ENCODE measurements around the gene SLCO2A1. TPM values are rescaled to one million over a fixed set of nuclear protein-coding genes. Genes with fewer than 3 reads are reported as not detected.

Gene SLCO2A1
- total RNA-seq, 8 experiments from 2014 or later: 0.16 to 9.0 (median 1.5) TPM

GRCh38 chr3:134037168-134037567 is 7.4 kb upstream of the SLCO2A1 start:
- in situ Hi-C loops (cut with MboI; ENCODE audit: low pct_unique_long_range_greater_than_20kb in 2 of 9, low sequenced_read_pairs in 9 of 9, unreplicated experiment in 9 of 9): no loop called here
- no peak for ATAC-seq (replicated peaks in 6 of 8)
- Histone ChIP-seq H3K4me1 (replicated peaks in 1 of 2) (no peaks in the 10 kb centered on the region), H3K4me3 (no peak overlapping the region), H3K27ac (no peak overlapping the region)
- 87 to 100% methylated on average over 2 to 3 of the region's 5 CpGs; no CpG with 5 or more reads in 8 of the 10 experiments for WGBS, 10 experiments

DNA sequence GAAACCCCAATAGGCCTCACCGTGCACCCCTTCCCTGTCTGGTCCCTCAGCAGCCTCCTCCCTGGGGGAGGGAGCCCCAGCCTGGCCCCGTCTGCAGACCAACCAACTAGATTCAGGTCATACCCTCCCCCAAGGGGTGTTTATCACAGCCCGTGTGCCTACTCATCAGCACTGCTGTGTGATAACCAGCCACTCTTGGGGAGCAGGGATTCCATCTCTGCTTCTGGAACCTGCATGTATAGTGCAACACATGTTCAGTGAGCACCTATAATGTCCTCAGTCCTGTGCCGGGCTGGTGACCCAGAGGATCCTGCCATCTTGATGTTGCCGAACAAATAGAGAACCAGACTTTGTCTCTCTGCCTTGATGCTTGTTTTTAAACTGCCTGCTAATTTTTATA is 6.6 kb upstream of the SLCO2A1 start:
- no peak for ATAC-seq (replicated peaks in 6 of 8)
- H3K4me3 ChIP-seq: no peak overlapping the region
- WGBS, 10 experiments: 41 to 100% (median 83%) methylated on average over 1 to 4 of the region's 5 CpGs; no CpG with 5 or more reads in 2 of the 10 experiments
- in situ Hi-C loops (cut with MboI; ENCODE audit: low pct_unique_long_range_greater_than_20kb in 2 of 9, low sequenced_read_pairs in 9 of 9, unreplicated experiment in 9 of 9): no loop called here
- no peaks in the 10 kb centered on the region for H3K4me1 ChIP-seq (replicated peaks in 1 of 2)
- no peak overlapping the region for H3K27ac ChIP-seq

- in situ Hi-C loops (cut with MboI; ENCODE audit: low pct_unique_long_range_greater_than_20kb in 2 of 9, low sequenced_read_pairs in 9 of 9, unreplicated experiment in 9 of 9): no loop called here
- 60 to 100% (median 96%) methylated on average over 1 to 4 of the region's 8 CpGs; no CpG with 5 or more reads in 5 of the 10 experiments for WGBS, 10 experiments
Observed at GRCh38 chr3:134035836-134036235, 6.1 kb upstream of the SLCO2A1 start.

GRCh38 chr3:134034005-134034785 is 4.5 kb upstream of the SLCO2A1 start:
- in situ Hi-C loops (cut with MboI; ENCODE audit: low pct_unique_long_range_greater_than_20kb in 2 of 9, low sequenced_read_pairs in 9 of 9, unreplicated experiment in 9 of 9): no loop called here
- WGBS, 10 experiments: 40 to 100% (median 85%) methylated on average over 1 to 4 of the region's 6 CpGs; no CpG with 5 or more reads in 3 of the 10 experiments
- Histone ChIP-seq H3K4me3 (no peak overlapping the region), H3K4me1 (replicated peaks in 1 of 2) (no peaks in the 10 kb centered on the region), H3K27ac (no peak overlapping the region)
- ATAC-seq (replicated peaks in 6 of 8): peak in 1 of 8 experiments; percentile 16

More at GRCh38 chr3:134035836-134036235, 6.1 kb upstream of the SLCO2A1 start:
- Histone ChIP-seq H3K4me3 (no peak overlapping the region), H3K4me1 (replicated peaks in 1 of 2) (no peaks in the 10 kb centered on the region), H3K27ac (no peak overlapping the region)
- ATAC-seq (replicated peaks in 6 of 8): no peak

DNA sequence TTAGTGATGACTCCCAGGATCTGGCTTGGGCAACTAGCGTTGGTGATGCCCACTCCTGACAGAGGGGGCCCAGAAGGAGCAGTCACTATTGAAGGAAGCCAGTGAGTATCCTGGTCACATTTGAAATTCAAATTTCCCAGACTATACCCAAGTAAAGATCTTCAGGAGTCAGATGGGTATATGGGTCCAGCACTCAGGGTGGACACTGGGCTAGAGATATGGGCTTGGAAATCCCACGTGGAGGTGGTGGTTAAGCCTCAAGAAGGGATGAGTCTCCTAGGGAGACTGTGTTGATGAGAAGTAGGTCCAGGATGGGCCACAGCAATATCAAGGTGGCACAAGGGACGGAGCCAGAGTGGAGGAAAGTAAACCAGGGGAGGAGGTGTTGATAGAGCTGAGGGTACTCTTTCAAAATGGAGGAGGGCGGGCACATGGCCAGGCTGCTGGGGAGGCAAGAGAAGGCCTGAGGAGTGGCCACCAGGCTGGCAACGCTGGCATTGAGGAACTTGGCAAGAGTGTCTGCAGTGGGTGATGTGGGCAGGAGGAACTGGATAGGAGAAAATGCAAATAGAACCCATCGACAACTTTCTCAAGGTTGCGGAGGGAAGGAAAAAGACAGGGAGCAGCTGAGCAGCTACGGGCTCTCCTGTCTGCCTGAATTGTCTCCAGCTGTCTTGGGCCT is 3.7 kb upstream of the SLCO2A1 start:
- Histone ChIP-seq H3K4me1 (replicated peaks in 1 of 2) (peaks cover 0 to 4% of the 10 kb centered on the region in 2 donors), H3K27ac (no peak overlapping the region), H3K4me3 (no peak overlapping the region)
- in situ Hi-C loops (cut with MboI; ENCODE audit: low pct_unique_long_range_greater_than_20kb in 2 of 9, low sequenced_read_pairs in 9 of 9, unreplicated experiment in 9 of 9): no loop called here
- ATAC-seq (replicated peaks in 6 of 8): no peak
- 65 to 100% (median 92%) methylated on average over 1 to 5 of the region's 8 CpGs; no CpG with 5 or more reads in 2 of the 10 experiments for WGBS, 10 experiments

DNA sequence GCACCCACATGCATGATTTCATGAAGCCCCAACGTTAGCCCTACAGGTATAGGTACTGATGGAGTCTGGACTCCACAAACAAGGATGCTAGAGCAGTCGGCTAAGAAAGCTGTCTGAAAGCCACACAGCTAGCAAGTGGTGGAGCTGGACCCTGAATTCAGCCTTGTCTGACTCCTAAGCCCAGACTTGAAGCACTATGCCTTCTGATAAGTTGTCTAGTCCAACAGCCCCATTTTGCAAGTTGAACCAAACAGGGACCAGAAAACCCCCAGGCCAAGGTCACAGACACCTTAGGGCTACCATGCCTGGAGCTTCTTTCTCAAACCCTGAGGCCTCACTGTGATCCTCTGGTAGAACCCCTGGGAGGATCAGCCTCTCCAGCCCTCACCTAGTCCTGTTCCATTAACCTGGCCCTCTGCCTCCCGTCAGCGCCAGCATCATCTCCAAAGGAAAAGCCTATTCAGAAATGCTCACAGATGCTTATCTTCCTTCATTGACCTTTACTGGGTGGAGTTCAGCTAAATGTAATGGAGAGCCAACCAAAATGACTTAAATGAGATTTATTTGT is 1.7 kb upstream of the SLCO2A1 start:
- Histone ChIP-seq H3K27ac (no peak overlapping the region), H3K4me1 (replicated peaks in 1 of 2) (peaks cover 0 to 4% of the 10 kb centered on the region in 2 donors), H3K4me3 (no peak overlapping the region)
- in situ Hi-C loops (cut with MboI; ENCODE audit: low pct_unique_long_range_greater_than_20kb in 2 of 9, low sequenced_read_pairs in 9 of 9, unreplicated experiment in 9 of 9): no loop called here
- 70 to 100% (median 100%) methylated on average over 1 to 2 of the region's 4 CpGs; no CpG with 5 or more reads in 6 of the 10 experiments for WGBS, 10 experiments
- ATAC-seq (replicated peaks in 6 of 8): no peak

DNA sequence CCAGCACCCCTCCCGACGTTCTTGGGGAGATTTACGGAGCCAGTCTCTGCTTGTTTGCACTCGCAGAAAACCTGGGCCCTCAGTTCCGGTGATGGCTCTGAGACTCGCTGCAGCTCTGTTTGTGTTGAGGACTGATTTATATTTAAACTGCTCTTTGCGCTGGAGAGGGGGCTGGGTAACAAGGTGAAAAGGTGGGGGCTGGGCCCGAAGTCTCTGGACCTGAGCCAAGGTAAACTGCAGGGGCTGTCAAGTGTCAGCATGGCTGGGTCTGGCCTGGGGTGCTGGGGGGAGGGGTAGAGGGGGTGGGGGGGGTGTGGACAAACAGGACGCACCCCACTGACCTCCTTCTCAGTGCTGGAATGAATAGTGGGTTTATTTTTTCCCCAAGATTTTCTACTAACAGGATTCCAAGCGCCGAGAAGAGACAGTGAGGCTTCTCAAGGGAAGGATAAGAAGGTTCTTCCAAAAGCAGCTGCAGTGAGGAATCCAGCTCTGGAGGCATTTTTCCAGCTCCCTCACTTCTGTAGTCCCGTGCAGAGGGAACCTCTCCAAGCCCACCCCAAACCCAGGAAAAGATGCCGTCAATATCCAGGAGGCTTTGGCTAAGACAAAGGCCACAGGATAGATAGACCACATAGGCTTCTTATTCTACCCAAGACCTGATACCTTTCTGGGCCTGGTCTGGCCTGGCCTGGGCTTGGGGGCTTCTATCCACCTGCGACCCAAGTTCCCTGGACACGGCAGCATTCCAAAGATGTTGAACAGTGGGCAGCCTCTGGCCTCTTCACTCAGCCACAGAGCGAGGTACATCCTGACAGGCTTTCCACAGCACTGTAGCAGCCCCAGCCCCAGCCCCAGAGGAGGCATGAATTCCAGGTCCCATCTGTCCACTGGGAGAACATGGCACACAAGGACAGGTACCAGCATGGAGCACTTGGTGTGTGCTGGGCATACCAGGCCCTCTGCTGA is 938 bp upstream of the SLCO2A1 start:
- Histone ChIP-seq H3K27ac (no peak overlapping the region), H3K4me1 (replicated peaks in 1 of 2) (peaks cover 0 to 4% of the 10 kb centered on the region in 2 donors), H3K4me3 (peak overlapping the region; percentile 40 to 79 (median 44))
- 67 to 100% (median 81%) methylated on average over 1 to 2 of the region's 16 CpGs; no CpG with 5 or more reads in 6 of the 10 experiments for WGBS, 10 experiments
- in situ Hi-C loops (cut with MboI; ENCODE audit: low pct_unique_long_range_greater_than_20kb in 2 of 9, low sequenced_read_pairs in 9 of 9, unreplicated experiment in 9 of 9): no loop called here
- ATAC-seq (replicated peaks in 6 of 8): peak in 5 of 8 experiments; percentile 60 to 72 (median 63)

DNA sequence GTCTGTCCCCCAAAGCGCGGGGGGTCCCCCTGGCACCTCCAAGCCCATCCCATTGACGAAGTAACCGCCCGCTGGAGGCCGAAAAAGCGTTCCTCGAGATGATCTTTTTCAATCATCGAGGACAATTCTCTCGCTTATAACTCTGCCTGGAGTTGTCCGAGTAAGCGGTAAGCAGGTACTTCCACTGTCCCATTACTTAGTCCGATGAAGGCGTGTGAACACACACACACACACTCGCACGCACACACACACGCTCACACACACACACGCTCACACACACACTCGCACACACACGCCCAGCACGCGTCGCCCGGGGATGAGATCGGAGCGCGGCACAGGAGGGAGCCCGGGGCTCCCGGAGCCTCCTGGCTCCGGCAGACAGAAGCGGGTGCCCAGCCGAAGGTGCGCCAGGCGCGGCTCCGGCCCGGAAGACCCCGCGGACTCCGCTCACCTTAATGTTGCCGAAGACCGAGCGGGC is 430 bp downstream of the SLCO2A1 start:
- in situ Hi-C loops (cut with MboI; ENCODE audit: low pct_unique_long_range_greater_than_20kb in 2 of 9, low sequenced_read_pairs in 9 of 9, unreplicated experiment in 9 of 9): no loop called here
- 0 to 9% (median 2%) methylated on average over 4 to 6 of the region's 43 CpGs; no CpG with 5 or more reads in 6 of the 10 experiments for WGBS, 10 experiments
- peak; percentile 43 to 78 (median 57) for ATAC-seq (replicated peaks in 6 of 8)
- no peak overlapping the region for H3K27ac ChIP-seq
- peaks cover 0 to 4% of the 10 kb centered on the region in 2 donors for H3K4me1 ChIP-seq (replicated peaks in 1 of 2)
- peak overlapping the region; percentile 40 to 79 (median 44) for H3K4me3 ChIP-seq

DNA sequence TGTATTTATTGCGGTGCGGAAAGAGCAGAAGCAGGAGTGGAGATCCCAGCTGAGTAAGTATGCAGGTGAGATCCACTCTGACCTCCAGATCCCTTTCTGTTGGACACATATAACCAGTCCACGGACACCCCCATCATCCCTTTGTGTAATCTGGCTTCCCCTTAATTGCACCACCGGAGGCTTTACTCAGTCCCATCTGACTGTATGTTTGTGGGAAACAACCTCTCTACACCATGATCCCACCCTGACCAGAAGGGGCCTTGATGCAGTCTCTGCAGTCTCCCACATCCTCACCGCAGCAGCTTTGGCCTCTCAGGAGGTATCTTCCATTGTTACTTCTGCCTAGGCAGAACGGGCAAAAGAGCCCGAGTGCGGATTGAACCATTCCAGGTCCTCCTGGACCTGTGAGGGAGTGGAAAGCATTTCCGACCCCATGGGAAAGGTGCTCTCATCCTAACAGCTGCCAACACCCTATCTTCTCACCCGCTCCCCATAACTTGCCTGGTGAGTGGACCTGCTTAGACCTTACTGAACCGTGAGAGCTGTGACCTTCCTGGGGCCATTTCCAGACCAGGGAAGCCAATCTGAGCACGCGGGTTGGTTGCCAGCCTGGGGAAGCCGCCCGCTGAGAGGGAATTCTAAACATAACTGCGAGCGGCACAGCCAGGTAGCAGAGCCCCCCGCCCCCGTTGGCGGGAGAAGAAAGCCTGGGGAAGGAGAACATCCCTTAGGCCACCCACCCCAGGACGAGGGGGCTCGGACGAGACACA is 1.1 kb downstream of the SLCO2A1 start:
- H3K4me1 ChIP-seq (replicated peaks in 1 of 2): peaks cover 0 to 4% of the 10 kb centered on the region in 2 donors
- ATAC-seq (replicated peaks in 6 of 8): no peak
- in situ Hi-C loops (cut with MboI; ENCODE audit: low pct_unique_long_range_greater_than_20kb in 2 of 9, low sequenced_read_pairs in 9 of 9, unreplicated experiment in 9 of 9): no loop called here
- no peak overlapping the region for H3K27ac ChIP-seq
- 8 to 100% (median 63%) methylated on average over 1 to 14 of the region's 23 CpGs; no CpG with 5 or more reads in 1 of the 10 experiments for WGBS, 10 experiments
- peak overlapping the region; percentile 40 to 79 (median 44) for H3K4me3 ChIP-seq

- 60 to 100% (median 88%) methylated on average over 1 to 2 of the region's 2 CpGs; no CpG with 5 or more reads in 3 of the 10 experiments for WGBS, 10 experiments
- no peak for ATAC-seq (replicated peaks in 6 of 8)
- in situ Hi-C loops (cut with MboI; ENCODE audit: low pct_unique_long_range_greater_than_20kb in 2 of 9, low sequenced_read_pairs in 9 of 9, unreplicated experiment in 9 of 9): no loop called here
Observed at GRCh38 chr3:134027631-134028030, 2.1 kb downstream of the SLCO2A1 start.

GRCh38 chr3:134020135-134020680 is 9.5 kb downstream of the SLCO2A1 start:
- in situ Hi-C loops (cut with MboI; ENCODE audit: low pct_unique_long_range_greater_than_20kb in 2 of 9, low sequenced_read_pairs in 9 of 9, unreplicated experiment in 9 of 9): no loop called here
- no peaks in the 10 kb centered on the region for H3K4me1 ChIP-seq (replicated peaks in 1 of 2)
- no peak overlapping the region for H3K27ac ChIP-seq
- 83 to 100% (median 89%) methylated on average over 2 to 21 of the region's 22 CpGs; no CpG with 5 or more reads in 2 of the 10 experiments for WGBS, 10 experiments
- H3K4me3 ChIP-seq: no peak overlapping the region
- ATAC-seq (replicated peaks in 6 of 8): no peak

More at GRCh38 chr3:134027631-134028030, 2.1 kb downstream of the SLCO2A1 start:
- Histone ChIP-seq H3K27ac (no peak overlapping the region), H3K4me1 (replicated peaks in 1 of 2) (peaks cover 0 to 4% of the 10 kb centered on the region in 2 donors), H3K4me3 (no peak overlapping the region)
